ENCODE data around the gene ABTB2. TPM values are rescaled to one million over a fixed set of nuclear protein-coding genes. Genes with fewer than 3 reads are reported as not detected.

Gene ABTB2
- total RNA-seq, 2 donors from 2014 or later = 2.1 to 4.3 TPM

GRCh38 chr11:34299284-34299972 is 58.4 kb downstream of the ABTB2 start:
- Histone ChIP-seq H3K27me3 (no peaks in the 10 kb centered on the region), H3K9me3 (no peaks in the 10 kb centered on the region), H3K36me3 (replicated peaks in 1 of 2; ENCODE audit: insufficient read depth in 1 of 2, low read depth in 2 of 2) (no peaks in the 10 kb centered on the region), H3K27ac (no peak overlapping the region), H3K4me3 (no peak overlapping the region), H3K4me1 (no peaks in the 10 kb centered on the region)
- TF ChIP-seq POLR2A (IDR thresholded peaks at IDR 0.05) (no peak), CTCF (IDR thresholded peaks at IDR 0.05) (no peak)
- intact Hi-C loops (cut with DNase I) = no loop called here
- 83 to 85% methylated on average over 10 to 11 of the region's 11 CpGs for WGBS, 2 donors
- DNase-seq (no peak), ATAC-seq (no peak)

DNA sequence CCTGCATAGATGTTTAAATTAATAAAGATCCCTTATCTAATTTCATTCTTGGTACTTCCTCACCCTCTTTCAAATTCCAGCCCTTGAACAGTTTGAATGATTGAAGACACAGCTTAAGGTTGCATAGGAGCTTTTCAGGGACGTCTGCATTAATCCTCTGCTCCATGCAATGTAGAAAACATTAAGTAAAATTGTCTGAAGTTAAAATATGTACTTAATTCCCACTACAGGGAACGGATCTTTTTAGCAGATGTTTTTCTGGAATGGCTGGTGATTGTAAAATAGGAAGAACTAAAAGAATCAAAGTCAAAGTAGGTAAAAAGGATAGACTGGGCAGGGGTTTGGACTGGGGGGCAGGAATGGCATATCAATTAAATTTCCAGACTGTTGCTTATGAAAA is 58.9 kb downstream of the ABTB2 start:
- no peak overlapping the region for H3K4me3 ChIP-seq
- intact Hi-C loops (cut with DNase I) = no loop called here
- TF ChIP-seq POLR2A (IDR thresholded peaks at IDR 0.05) = no peak
- H3K4me1 ChIP-seq = no peaks in the 10 kb centered on the region
- no peaks in the 10 kb centered on the region for H3K36me3 ChIP-seq (replicated peaks in 1 of 2; ENCODE audit: insufficient read depth in 1 of 2, low read depth in 2 of 2)
- no peaks in the 10 kb centered on the region for H3K9me3 ChIP-seq
- no peaks in the 10 kb centered on the region for H3K27me3 ChIP-seq
- 83 to 87% methylated on average over 2 of the region's 2 CpGs for WGBS, 2 donors
- ATAC-seq (no peak), DNase-seq (no peak)
- no peak overlapping the region for H3K27ac ChIP-seq

DNA sequence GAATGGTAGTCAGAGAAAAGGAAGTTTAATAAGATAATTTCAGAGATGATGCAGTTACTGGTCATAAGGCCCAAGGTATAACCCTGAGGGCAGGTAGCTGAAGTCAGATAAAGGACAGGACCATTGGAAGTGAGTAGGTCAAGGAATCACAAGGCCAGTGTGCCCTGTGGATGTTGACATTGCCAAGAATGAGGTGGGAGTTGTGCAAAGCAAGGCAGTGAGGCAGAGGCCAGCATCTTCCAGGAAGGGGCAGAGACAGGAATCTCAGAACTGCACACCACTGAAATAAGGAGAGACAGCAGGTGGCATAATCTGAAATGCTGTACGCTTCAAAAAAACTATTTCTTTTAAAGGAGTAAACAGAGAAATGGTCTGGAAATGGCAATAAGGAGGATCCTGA is 61.4 kb downstream of the ABTB2 start:
- WGBS, 2 donors = 86 to 90% methylated on average over 1 of the region's 1 CpG
- Histone ChIP-seq H3K4me1 (no peaks in the 10 kb centered on the region), H3K4me3 (no peak overlapping the region), H3K27ac (no peak overlapping the region), H3K9me3 (no peaks in the 10 kb centered on the region), H3K36me3 (replicated peaks in 1 of 2; ENCODE audit: insufficient read depth in 1 of 2, low read depth in 2 of 2) (no peaks in the 10 kb centered on the region), H3K27me3 (no peaks in the 10 kb centered on the region)
- ATAC-seq (no peak), DNase-seq (no peak)
- intact Hi-C loops (cut with DNase I) = no loop called here
- no peak for TF ChIP-seq CTCF (IDR thresholded peaks at IDR 0.05)

- no peaks in the 10 kb centered on the region for H3K36me3 ChIP-seq (replicated peaks in 1 of 2; ENCODE audit: insufficient read depth in 1 of 2, low read depth in 2 of 2)
- no peak overlapping the region for H3K27ac ChIP-seq
- DNase-seq = no peak
- no peaks in the 10 kb centered on the region for H3K4me1 ChIP-seq
- H3K4me3 ChIP-seq = no peak overlapping the region
- no peak for ATAC-seq
- H3K27me3 ChIP-seq = no peaks in the 10 kb centered on the region
- H3K9me3 ChIP-seq = no peaks in the 10 kb centered on the region
- WGBS, 2 donors = 48 to 66% methylated on average over 2 of the region's 2 CpGs
- intact Hi-C loops (cut with DNase I) = no loop called here
- TF ChIP-seq POLR2A (IDR thresholded peaks at IDR 0.05) (no peak), CTCF (IDR thresholded peaks at IDR 0.05) (no peak)
Measured at GRCh38 chr11:34292546-34292945, 65.3 kb downstream of the ABTB2 start.

DNA sequence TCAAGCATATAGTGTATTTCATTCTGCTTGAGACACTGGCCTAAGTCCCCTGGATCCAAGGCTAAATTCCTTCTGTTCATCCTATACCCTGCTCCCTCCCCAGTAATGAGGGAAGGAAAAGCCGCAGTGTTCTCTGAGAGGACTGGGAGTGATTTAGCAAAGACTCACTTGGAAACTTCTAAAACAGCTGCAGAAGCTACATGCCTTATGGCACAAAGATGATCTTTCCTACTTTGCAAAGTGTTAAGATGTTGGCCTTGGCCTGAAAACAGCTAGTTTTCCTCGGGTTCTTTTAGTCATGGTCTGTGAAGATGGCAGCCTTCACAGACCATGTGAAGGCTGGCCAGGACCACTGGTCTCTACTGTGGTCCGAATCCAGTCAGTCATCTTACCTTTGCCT is 65.7 kb downstream of the ABTB2 start:
- Histone ChIP-seq H3K27ac (no peak overlapping the region), H3K36me3 (replicated peaks in 1 of 2; ENCODE audit: insufficient read depth in 1 of 2, low read depth in 2 of 2) (no peaks in the 10 kb centered on the region), H3K4me3 (no peak overlapping the region), H3K27me3 (no peaks in the 10 kb centered on the region), H3K9me3 (no peaks in the 10 kb centered on the region), H3K4me1 (no peaks in the 10 kb centered on the region)
- no peak for DNase-seq
- TF ChIP-seq POLR2A (IDR thresholded peaks at IDR 0.05) = no peak
- TF ChIP-seq CTCF (IDR thresholded peaks at IDR 0.05) = no peak
- WGBS, 2 donors = 81 to 88% methylated on average over 3 of the region's 3 CpGs
- ATAC-seq = no peak
- intact Hi-C loops (cut with DNase I) = no loop called here

All from body of pancreas (tissue), 4 donors.